A549 (cell line): ENCODE data around the gene FBH1.

ENCODE experiments used
- CBX2 ChIP-seq: fragments of 200-600 bp; sonication (generic); IDR thresholded peaks from 2 replicates; pipeline ENCODE4 v1.6.1; 2016; ENCODE audit warnings: low read depth, mild to moderate bottlenecking, borderline replicate concordance
- CTCF ChIP-seq: fragments of >200 bp; sonication (Bioruptor Twin); formaldehyde crosslinking; IDR thresholded peaks from 3 replicates; pipeline ENCODE4 v1.5.1; 2016
- EP300 ChIP-seq, 2 experiments: fragments of >200 bp; sonication (Bioruptor Twin); formaldehyde crosslinking; IDR thresholded peaks; 2 replicates in 1 of 2; 3 replicates in 1 of 2; pipeline ENCODE4 v1.6.1; 2016 to 2017
- FOSL2 ChIP-seq, 2 experiments: fragments of 450-650 bp in 1 of 2; fragments of >200 bp in 1 of 2; sonication (Bioruptor Twin) in 1 of 2; formaldehyde crosslinking; IDR thresholded peaks; 2 replicates each; pipeline versions ENCODE4 v1.5.0 to v1.6.1; 2016 to 2020; ENCODE audit warnings: mild to moderate bottlenecking in 1 of 2, moderate library complexity in 1 of 2
- KDM1A ChIP-seq: fragments of 200-600 bp; sonication (generic); IDR thresholded peaks from 2 replicates; pipeline ENCODE4 v1.6.1; 2016; ENCODE audit warnings: low read depth, mild to moderate bottlenecking
- POLR2A ChIP-seq: IDR thresholded peaks from 2 replicates; pipeline ENCODE4 v1.6.1; 2012; ENCODE audit warnings: mild to moderate bottlenecking, low read length
- REST ChIP-seq: fragments of 200-600 bp; sonication (generic); IDR thresholded peaks from 2 replicates; pipeline ENCODE4 v1.6.1; 2016; ENCODE audit warnings: antibody characterized with exemption, mild to moderate bottlenecking, moderate library complexity
- RNF2 ChIP-seq: fragments of 200-600 bp; sonication (generic); IDR thresholded peaks from 2 replicates; pipeline ENCODE4 v1.6.1; 2016; ENCODE audit warnings: low read depth, mild to moderate bottlenecking, antibody characterized with exemption, moderate library complexity, borderline replicate concordance
- SMC3 ChIP-seq: fragments of >200 bp; sonication (Bioruptor Twin); formaldehyde crosslinking; IDR thresholded peaks from 3 replicates; pipeline ENCODE4 v1.6.1; 2018; ENCODE audit warnings: inconsistent platforms
- USF2 ChIP-seq: fragments of 450-650 bp; IDR thresholded peaks from 2 replicates; pipeline ENCODE4 v1.6.1; 2014; ENCODE audit warnings: antibody characterized with exemption

- TF ChIP-seq RNF2 (no peak), CBX2 (no peak), REST (no peak), FOSL2 (IDR thresholded peaks at IDR 0.05) (no peak), FOSL2 (CRISPR knock-in tag; IDR thresholded peaks at IDR 0.05) (no peak), USF2 (no peak), POLR2A (peak; percentile 30), KDM1A (no peak), SMC3 (no peak), CTCF (no peak), EP300 (IDR thresholded peaks at IDR 0.05) (no peak)
These were observed 1.0 kb upstream of the FBH1 start for GRCh38 chr10:5888843-5889623.
